GM23248 (cell line): ENCODE results near the gene IKZF1. TPM values are rescaled to one million over a fixed set of nuclear protein-coding genes. Genes with fewer than 3 reads are reported as not detected.

Source experiments
- DNase-seq: peaks from one replicate; pipeline ENCODE4 v3.0.0-alpha.2; 2015
- H2AFZ ChIP-seq: fragments of 200-600 bp; sonication (generic); 2 replicates; pipeline ENCODE4 v1.6.1; 2016; ENCODE audit warnings: antibody characterized with exemption
- H3F3A ChIP-seq: fragments of 200-600 bp; sonication (generic); 2 replicates; pipeline ENCODE4 v1.6.1; 2016; ENCODE audit warnings: mild to moderate bottlenecking, antibody characterized with exemption, mixed run types; ENCODE audit not compliant: insufficient read depth
- H3K27ac ChIP-seq: fragments of 200-600 bp; sonication (generic); 2 replicates; pipeline ENCODE4 v1.5.1; 2016; ENCODE audit warnings: mild to moderate bottlenecking
- H3K27me3 ChIP-seq: fragments of 200-600 bp; sonication (generic); replicated peaks from 2 replicates; pipeline ENCODE4 v1.6.1; 2016; ENCODE audit warnings: mild to moderate bottlenecking; ENCODE audit not compliant: insufficient read depth
- H3K36me3 ChIP-seq: fragments of 200-600 bp; sonication (generic); 2 replicates; pipeline ENCODE4 v1.6.1; 2016; ENCODE audit warnings: low read depth, mild to moderate bottlenecking
- H3K4me1 ChIP-seq: fragments of 200-600 bp; sonication (generic); 2 replicates; pipeline ENCODE4 v1.6.1; 2016; ENCODE audit warnings: mild to moderate bottlenecking; ENCODE audit not compliant: insufficient read depth
- H3K4me2 ChIP-seq: fragments of 200-600 bp; sonication (generic); one replicate; pipeline ENCODE4 v1.6.1; 2016; ENCODE audit warnings: mild to moderate bottlenecking; ENCODE audit not compliant: unreplicated experiment
- H3K4me3 ChIP-seq: fragments of 200-600 bp; sonication (generic); 2 replicates; pipeline ENCODE4 v1.5.1; 2016; ENCODE audit warnings: mild to moderate bottlenecking
- H3K79me2 ChIP-seq: fragments of 200-600 bp; sonication (generic); 2 replicates; pipeline ENCODE4 v1.6.1; 2016; ENCODE audit warnings: mild to moderate bottlenecking; ENCODE audit not compliant: insufficient read depth
- H3K9ac ChIP-seq: fragments of 200-600 bp; sonication (generic); 2 replicates; pipeline ENCODE4 v1.6.1; 2016; ENCODE audit warnings: mild to moderate bottlenecking
- H3K9me2 ChIP-seq: fragments of 200-600 bp; sonication (generic); 2 replicates; pipeline ENCODE4 v1.6.1; 2016; ENCODE audit warnings: mixed run types, mild to moderate bottlenecking, moderate library complexity; ENCODE audit not compliant: insufficient read depth
- H3K9me3 ChIP-seq: fragments of 200-600 bp; sonication (generic); one replicate; pipeline ENCODE4 v1.6.1; 2017; ENCODE audit warnings: low read depth
- H4K20me1 ChIP-seq: fragments of 200-600 bp; sonication (generic); 2 replicates; pipeline ENCODE4 v1.6.0; 2016; ENCODE audit not compliant: insufficient read depth
- EZH2 ChIP-seq: fragments of 200-600 bp; sonication (generic); IDR thresholded peaks from 2 replicates; pipeline ENCODE4 v1.6.1; 2018; ENCODE audit warnings: antibody characterized with exemption, mild to moderate bottlenecking; ENCODE audit not compliant: insufficient read depth, poor library complexity, severe bottlenecking
- EZH2phosphoT487 ChIP-seq: fragments of 200-600 bp; sonication (generic); IDR thresholded peaks from 2 replicates; pipeline ENCODE4 v1.6.1; 2018; ENCODE audit warnings: antibody characterized with exemption, moderate library complexity, mild to moderate bottlenecking, low read depth; ENCODE audit not compliant: insufficient read depth
- WGBS, 2 experiments: methylation state at CpG; one replicate each; pipeline ENCODE4 v1.1.6; 2015 to 2017; ENCODE audit warnings: low lambda C conversion rate in 2 of 2, low coverage in 1 of 2; ENCODE audit errors: missing lambda C conversion rate in 2 of 2; 5-methylcytosine and 5-hydroxymethylcytosine counted together
- in situ Hi-C: fragments of 300-500 bp; cut with MboI; formaldehyde crosslinking; loops from 2 replicates; pipeline ENCODE4 v1.15.0; 2020
- polyA plus RNA-seq: library from polyadenylated mRNA; unstranded; fragments of >200 nt; fragmentation: Nextera tagmentation; extraction: Ambion mirVana; gene quantifications from 2 replicates; pipeline ENCODE4 v1.2.1, GENCODE V29; 2016
- total RNA-seq: library from RNA; depleted of rRNA; stranded (reverse); fragments of >200 nt; shearing (Covaris generic); gene quantifications from 2 replicates; pipeline ENCODE4 v1.2.3, GENCODE V29; 2014

IKZF1 gene
- total and polyA plus RNA-seq, 2 experiments from 2014 or later = not detected

GRCh38 chr7:50308532-50309385 lies 4.2 kb downstream of the IKZF1 start:
- Histone ChIP-seq H3K4me3 (no peak overlapping the region), H3K4me1 (no peaks in the 10 kb centered on the region), H3K27ac (no peak overlapping the region), H4K20me1 (no peaks in the 10 kb centered on the region), H2AFZ (no peak overlapping the region), H3K36me3 (no peaks in the 10 kb centered on the region), H3K9me3 (no peaks in the 10 kb centered on the region), H3K4me2 (no peak overlapping the region), H3K9ac (no peak overlapping the region), H3K79me2 (no peaks in the 10 kb centered on the region), H3K27me3 (peaks cover 81% of the 10 kb centered on the region), H3F3A (no peaks in the 10 kb centered on the region), H3K9me2 (no peaks in the 10 kb centered on the region)
- in situ Hi-C loops = no loop called here
- TF ChIP-seq EZH2phosphoT487 (no peak), EZH2 (no peak)
- WGBS, 2 experiments = 26 to 30% methylated on average over 18 of the region's 18 CpGs
- DNase-seq = no peak

GRCh38 chr7:50309721-50310120 lies 5.2 kb downstream of the IKZF1 start:
- peaks cover 86% of the 10 kb centered on the region for H3K27me3 ChIP-seq
- DNase-seq = no peak
- TF ChIP-seq EZH2phosphoT487 (no peak), EZH2 (no peak)
- no peaks in the 10 kb centered on the region for H3K9me3 ChIP-seq
- no peak overlapping the region for H3K27ac ChIP-seq
- no peak overlapping the region for H3K4me3 ChIP-seq
- 14 to 17% methylated on average over 3 of the region's 3 CpGs for WGBS, 2 experiments
- no peaks in the 10 kb centered on the region for H3K4me1 ChIP-seq
- no peaks in the 10 kb centered on the region for H4K20me1 ChIP-seq
- H3K9ac ChIP-seq = no peak overlapping the region
- H3K4me2 ChIP-seq = no peak overlapping the region
- no peak overlapping the region for H2AFZ ChIP-seq
- H3K79me2 ChIP-seq = no peaks in the 10 kb centered on the region
- no peaks in the 10 kb centered on the region for H3K9me2 ChIP-seq
- no peaks in the 10 kb centered on the region for H3F3A ChIP-seq
- no peaks in the 10 kb centered on the region for H3K36me3 ChIP-seq
- in situ Hi-C loops = no loop called here

GRCh38 chr7:50310361-50310760 lies 5.8 kb downstream of the IKZF1 start:
- Histone ChIP-seq H3K9ac (no peak overlapping the region), H3K27me3 (peaks cover 83% of the 10 kb centered on the region), H3K4me1 (no peaks in the 10 kb centered on the region), H3F3A (no peaks in the 10 kb centered on the region), H3K27ac (no peak overlapping the region), H4K20me1 (no peaks in the 10 kb centered on the region), H3K9me2 (no peaks in the 10 kb centered on the region), H3K36me3 (no peaks in the 10 kb centered on the region), H3K4me2 (no peak overlapping the region), H3K9me3 (no peaks in the 10 kb centered on the region), H2AFZ (no peak overlapping the region), H3K79me2 (no peaks in the 10 kb centered on the region), H3K4me3 (no peak overlapping the region)
- in situ Hi-C loops = no loop called here
- DNase-seq = no peak
- WGBS, 2 experiments = 23 to 27% methylated on average over 6 of the region's 6 CpGs
- no peak for TF ChIP-seq EZH2phosphoT487
- TF ChIP-seq EZH2 = no peak

GRCh38 chr7:50310956-50311355 lies 6.4 kb downstream of the IKZF1 start:
- H3K9ac ChIP-seq = no peak overlapping the region
- H3K9me3 ChIP-seq = no peaks in the 10 kb centered on the region
- H3K4me1 ChIP-seq = no peaks in the 10 kb centered on the region
- WGBS, 2 experiments = 38 to 52% methylated on average over 1 of the region's 1 CpG
- H3K4me2 ChIP-seq = no peak overlapping the region
- no peaks in the 10 kb centered on the region for H3K9me2 ChIP-seq
- no peak overlapping the region for H2AFZ ChIP-seq
- no peaks in the 10 kb centered on the region for H3K79me2 ChIP-seq
- no peaks in the 10 kb centered on the region for H3K36me3 ChIP-seq
- H4K20me1 ChIP-seq = no peaks in the 10 kb centered on the region
- DNase-seq = no peak
- H3K27ac ChIP-seq = no peak overlapping the region
- TF ChIP-seq EZH2 (no peak), EZH2phosphoT487 (no peak)
- no peak overlapping the region for H3K4me3 ChIP-seq
- H3K27me3 ChIP-seq = peaks cover 78% of the 10 kb centered on the region
- in situ Hi-C loops = no loop called here
- H3F3A ChIP-seq = no peaks in the 10 kb centered on the region
